ENCODE measurements around the gene TBC1D20.

GRCh38 chr20:467755-468154 is 5.4 kb upstream of the TBC1D20 start:
- TF ChIP-seq EZH2 (IDR thresholded peaks at IDR 0.05; ENCODE audit: borderline replicate concordance, low read length) (no peak), CTCF (conservative IDR thresholded peaks at IDR 0.05 in 1 of 2, IDR thresholded peaks at IDR 0.05 in 1 of 2; ENCODE audit: extremely low read depth in 1 of 2, insufficient read depth in 1 of 2, low read depth in 1 of 2, low read length in 2 of 2) (no peak)
